CD14-positive monocyte (primary cell): Measurements from ENCODE around the gene NKIRAS2. TPM values are rescaled to one million over a fixed set of nuclear protein-coding genes. Genes with fewer than 3 reads are reported as not detected.

Source experiments
- DNase-seq, 3 donors: peaks; one replicate each; pipeline ENCODE4 v3.0.0-alpha.2; 2011 to 2022
- H2AFZ ChIP-seq: 2 replicates; pipeline ENCODE4 v1.6.0; 2012; ENCODE audit warnings: mild to moderate bottlenecking, low read depth, low read length, inconsistent platforms; ENCODE audit not compliant: insufficient read depth, poor library complexity, severe bottlenecking
- H3K27ac ChIP-seq, 2 donors: 1 replicate in 1 of 2; 2 replicates in 1 of 2; pipeline ENCODE4 v1.5.1; 2012 to 2013; ENCODE audit warnings: low read length in 2 of 2, control low read depth in 1 of 2, inconsistent platforms in 1 of 2, low read depth in 1 of 2, mild to moderate bottlenecking in 1 of 2
- H3K27me3 ChIP-seq, 2 donors: one replicate each; pipeline versions ENCODE4 v1.6.0 to v1.6.1; 2011 to 2013; ENCODE audit warnings: low read length in 2 of 2; ENCODE audit not compliant: control insufficient read depth in 2 of 2, insufficient read depth in 2 of 2
- H3K36me3 ChIP-seq, 2 donors: replicated peaks in 1 of 2; 1 replicate in 1 of 2; 2 replicates in 1 of 2; pipeline versions ENCODE4 v1.5.1 to v1.6.1; 2012 to 2013; ENCODE audit warnings: low read length in 2 of 2, control low read depth in 1 of 2, inconsistent platforms in 1 of 2, mild to moderate bottlenecking in 1 of 2; ENCODE audit not compliant: insufficient read depth in 2 of 2, control insufficient read depth in 1 of 2
- H3K4me1 ChIP-seq, 2 donors: 1 replicate in 1 of 2; 2 replicates in 1 of 2; pipeline versions ENCODE4 v1.5.1 to v1.6.1; 2012 to 2013; ENCODE audit warnings: low read length in 2 of 2, control low read depth in 1 of 2, inconsistent platforms in 1 of 2, mild to moderate bottlenecking in 1 of 2, moderate library complexity in 1 of 2; ENCODE audit not compliant: insufficient read depth in 2 of 2, control insufficient read depth in 1 of 2
- H3K4me2 ChIP-seq: replicated peaks from 2 replicates; pipeline ENCODE3; 2012; ENCODE audit warnings: low read length, moderate library complexity, mild to moderate bottlenecking; ENCODE audit not compliant: poor library complexity, severe bottlenecking; ENCODE audit errors: extremely low read depth
- H3K4me3 ChIP-seq, 3 experiments: fragments of 200-600 bp in 1 of 3; sonication (generic) in 1 of 3; replicated peaks in 1 of 3; 1 replicate in 2 of 3; 2 replicates in 1 of 3; pipeline ENCODE4 v1.5.1; 2011 to 2013; ENCODE audit warnings: low read length in 3 of 3, mild to moderate bottlenecking in 3 of 3, control low read depth in 2 of 3, low read depth in 2 of 3, inconsistent platforms in 1 of 3, moderate library complexity in 1 of 3
- H3K79me2 ChIP-seq: 2 replicates; pipeline ENCODE4 v1.6.0; 2012; ENCODE audit warnings: mild to moderate bottlenecking, control low read depth, inconsistent platforms, low read length, moderate library complexity; ENCODE audit not compliant: insufficient read depth
- H3K9ac ChIP-seq: 2 replicates; pipeline ENCODE4 v1.6.0; 2017; ENCODE audit warnings: low read length, mild to moderate bottlenecking; ENCODE audit not compliant: insufficient read depth, poor library complexity, severe bottlenecking
- H3K9me3 ChIP-seq, 2 donors: replicated peaks in 1 of 2; 1 replicate in 1 of 2; 2 replicates in 1 of 2; pipeline versions ENCODE4 v1.5.1 to v1.6.1; 2012 to 2013; ENCODE audit warnings: low read length in 2 of 2, control low read depth in 1 of 2; ENCODE audit not compliant: control insufficient read depth in 1 of 2, insufficient read depth in 1 of 2
- H4K20me1 ChIP-seq: 2 replicates; pipeline ENCODE4 v1.6.0; 2012; ENCODE audit warnings: mild to moderate bottlenecking, low read length, control low read depth, moderate library complexity; ENCODE audit not compliant: insufficient read depth
- H3K27ac Mint-ChIP-seq, 7 donors: one replicate each; pipeline ENCODE4 v1.8.0; 2020; ENCODE audit warnings: mild to moderate bottlenecking in 7 of 7, mixed read lengths in 7 of 7, moderate library complexity in 6 of 7, inconsistent platforms in 2 of 7
- H3K27me3 Mint-ChIP-seq, 3 donors: one replicate each; pipeline ENCODE4 v1.8.0; 2021 to 2022; ENCODE audit warnings: low read depth in 3 of 3, mild to moderate bottlenecking in 3 of 3, mixed read lengths in 3 of 3, moderate library complexity in 3 of 3, inconsistent platforms in 1 of 3
- H3K36me3 Mint-ChIP-seq, 2 donors: one replicate each; pipeline ENCODE4 v1.8.0; 2020; ENCODE audit warnings: mixed read lengths in 2 of 2, inconsistent platforms in 1 of 2, mild to moderate bottlenecking in 1 of 2
- H3K4me1 Mint-ChIP-seq: one replicate; pipeline ENCODE4 v1.8.0; 2020; ENCODE audit warnings: mild to moderate bottlenecking, mixed read lengths
- H3K4me3 Mint-ChIP-seq, 2 donors: one replicate each; pipeline ENCODE4 v1.8.0; 2020; ENCODE audit warnings: mild to moderate bottlenecking in 2 of 2, mixed read lengths in 2 of 2, moderate library complexity in 1 of 2
- H3K9me3 Mint-ChIP-seq, 7 donors: one replicate each; pipeline ENCODE4 v1.8.0; 2020 to 2022; ENCODE audit warnings: mixed read lengths in 7 of 7, mild to moderate bottlenecking in 6 of 7, moderate library complexity in 6 of 7, inconsistent platforms in 2 of 7
- CTCF ChIP-seq: fragments of 200-600 bp; IDR thresholded peaks from one replicate; pipeline ENCODE4 v1.8.0; 2022; ENCODE audit warnings: antibody characterized with exemption, mild to moderate bottlenecking
- WGBS: methylation state at CpG from one replicate; pipeline ENCODE4 v1.1.5; 2013; ENCODE audit warnings: missing lambda C conversion rate; ENCODE audit not compliant: insufficient coverage; 5-methylcytosine and 5-hydroxymethylcytosine counted together
- intact Hi-C, 2 donors: fragments of 100-400 bp; cut with micrococcal nuclease; formaldehyde crosslinking; loops; one replicate each; pipeline versions ENCODE4 v1.15.0 to v1.15.1; 2023
- polyA plus RNA-seq, 3 donors: library from polyadenylated mRNA; depleted of rRNA in 1 of 3; unstranded in 2 of 3; stranded (reverse) in 1 of 3; fragments of 300-500 nt in 2 of 3; fragments of >200 nt in 1 of 3; fragmentation: Illumina TruSeq in 2 of 3; gene quantifications; 1 replicate in 2 of 3; 2 replicates in 1 of 3; pipeline ENCODE4 v1.2.3, GENCODE V29; 2012 to 2021

The NKIRAS2 gene
- polyA plus RNA-seq, 3 donors: 51.1 to 77.1 (median 69.9) TPM

- Mint-ChIP-seq H3K4me1 (peaks cover 8% of the 10 kb centered on the region), H3K9me3 (peaks cover 0 to 3% (median 0%) of the 10 kb centered on the region in 7 donors), H3K36me3 (no peaks in the 10 kb centered on the region), H3K27me3 (peaks cover 12 to 28% (median 23%) of the 10 kb centered on the region in 3 donors), H3K4me3 (no peak overlapping the region), H3K27ac (no peak overlapping the region)
- H4K20me1 ChIP-seq: no peaks in the 10 kb centered on the region
- H3K4me3 ChIP-seq: no peak overlapping the region
- no peaks in the 10 kb centered on the region for H3K9me3 ChIP-seq
- 67% methylated on average over 1 of the region's 3 CpGs for WGBS
- peaks cover 0 to 4% of the 10 kb centered on the region in 2 donors for H3K27me3 ChIP-seq
- no peak overlapping the region for H3K9ac ChIP-seq
- no peaks in the 10 kb centered on the region for H3K36me3 ChIP-seq
- H3K4me2 ChIP-seq: no peak overlapping the region
- TF ChIP-seq CTCF: no peak
- H3K27ac ChIP-seq: no peak overlapping the region
- no peaks in the 10 kb centered on the region for H3K79me2 ChIP-seq
- no peak for DNase-seq
- intact Hi-C loops: no loop called here
- no peaks in the 10 kb centered on the region for H3K4me1 ChIP-seq
- no peak overlapping the region for H2AFZ ChIP-seq
These were observed 36.7 kb downstream of the NKIRAS2 start for GRCh38 chr17:42056635-42057034.

GRCh38 chr17:42058063-42058462, 38.2 kb downstream of the NKIRAS2 start:
- no peak overlapping the region for H3K9ac ChIP-seq

More at GRCh38 chr17:42058063-42058462, 38.2 kb downstream of the NKIRAS2 start:
- H2AFZ ChIP-seq: no peak overlapping the region
- no peak overlapping the region for H3K4me3 ChIP-seq
- H3K9me3 ChIP-seq: no peaks in the 10 kb centered on the region
- TF ChIP-seq CTCF: no peak
- peaks cover 0 to 3% (median 0%) of the 10 kb centered on the region in 7 donors for H3K9me3 Mint-ChIP-seq
- no peak overlapping the region for H3K27ac Mint-ChIP-seq
- no peak overlapping the region for H3K4me3 Mint-ChIP-seq
- no peak for DNase-seq
- no peak overlapping the region for H3K27ac ChIP-seq
- intact Hi-C loops: no loop called here
- no peaks in the 10 kb centered on the region for H3K79me2 ChIP-seq
- peaks cover under 1 to 4% of the 10 kb centered on the region in 2 donors for H3K4me1 ChIP-seq
- peaks cover 12% of the 10 kb centered on the region for H3K4me1 Mint-ChIP-seq
- no peaks in the 10 kb centered on the region for H4K20me1 ChIP-seq
- H3K4me2 ChIP-seq: no peak overlapping the region
- no peaks in the 10 kb centered on the region for H3K36me3 Mint-ChIP-seq
- peaks cover 11 to 19% (median 14%) of the 10 kb centered on the region in 3 donors for H3K27me3 Mint-ChIP-seq
- H3K27me3 ChIP-seq: peaks cover 0 to 4% of the 10 kb centered on the region in 2 donors
- WGBS: 90% methylated on average over 7 of the region's 7 CpGs
- H3K36me3 ChIP-seq: no peaks in the 10 kb centered on the region
